Measurements from ENCODE around the gene KIFC1. TPM values are rescaled to one million over a fixed set of nuclear protein-coding genes. Genes with fewer than 3 reads are reported as not detected.

Gene KIFC1
- total and polyA plus RNA-seq, 9 of the 15 experiments (the other 6 are each of a cell fraction or from before 2014, with no cell fraction given), result 1.3 to 95.2 (median 76.9) TPM

GRCh38 chr6:33454009-33454946 is 62.7 kb downstream of the KIFC1 start, which contains the start of gene ZBTB9 (continued):
- TF ChIP-seq EHMT2 (IDR thresholded peaks at IDR 0.05) (no peak), XRCC4 (IDR thresholded peaks at IDR 0.05; ENCODE audit: extremely low read depth, insufficient read depth, insufficient read length) (no peak), CREB5 (CRISPR knock-in tag; IDR thresholded peaks at IDR 0.05) (no peak), RAD21 (CRISPR knock-in tag; conservative IDR thresholded peaks at IDR 0.05 in 1 of 2, IDR thresholded peaks at IDR 0.05 in 1 of 2) (0 out of 4 replicates have a peak, but pooled peaks of 1 of the 2 experiments have one; percentile 8), ZNF175 (CRISPR knock-in tag; IDR thresholded peaks at IDR 0.05; ENCODE audit: low read depth) (no peak; the same call in 1 of the 2 replicates), MAFK (IDR thresholded peaks at IDR 0.05; ENCODE audit: low read length) (no peak), MAFG (tag; conservative IDR thresholded peaks at IDR 0.05) (no peak), CBX8 (IDR thresholded peaks at IDR 0.05; ENCODE audit: borderline replicate concordance, extremely low read depth, low read depth, low read length, poor library complexity, severe bottlenecking) (no peak), FOXK2 (conservative IDR thresholded peaks at IDR 0.05 in 1 of 2, IDR thresholded peaks at IDR 0.05 in 1 of 2; ENCODE audit: low read depth in 2 of 2) (peak; percentile 89 to 91), HNRNPLL (IDR thresholded peaks at IDR 0.05; ENCODE audit: low read depth, low read length, poor library complexity, severe bottlenecking) (peak; percentile 67), ZBTB8A (IDR thresholded peaks at IDR 0.05; ENCODE audit: partially characterized antibody) (no peak), THAP7 (CRISPR knock-in tag; IDR thresholded peaks at IDR 0.05) (no peak), ZNF639 (CRISPR knock-in tag; conservative IDR thresholded peaks at IDR 0.05 in 1 of 2, IDR thresholded peaks at IDR 0.05 in 1 of 2) (peak in 1 of 2 experiments; percentile 95; a peak in 2 of 4 replicates)
- TF ChIP-seq, protein P1, sequence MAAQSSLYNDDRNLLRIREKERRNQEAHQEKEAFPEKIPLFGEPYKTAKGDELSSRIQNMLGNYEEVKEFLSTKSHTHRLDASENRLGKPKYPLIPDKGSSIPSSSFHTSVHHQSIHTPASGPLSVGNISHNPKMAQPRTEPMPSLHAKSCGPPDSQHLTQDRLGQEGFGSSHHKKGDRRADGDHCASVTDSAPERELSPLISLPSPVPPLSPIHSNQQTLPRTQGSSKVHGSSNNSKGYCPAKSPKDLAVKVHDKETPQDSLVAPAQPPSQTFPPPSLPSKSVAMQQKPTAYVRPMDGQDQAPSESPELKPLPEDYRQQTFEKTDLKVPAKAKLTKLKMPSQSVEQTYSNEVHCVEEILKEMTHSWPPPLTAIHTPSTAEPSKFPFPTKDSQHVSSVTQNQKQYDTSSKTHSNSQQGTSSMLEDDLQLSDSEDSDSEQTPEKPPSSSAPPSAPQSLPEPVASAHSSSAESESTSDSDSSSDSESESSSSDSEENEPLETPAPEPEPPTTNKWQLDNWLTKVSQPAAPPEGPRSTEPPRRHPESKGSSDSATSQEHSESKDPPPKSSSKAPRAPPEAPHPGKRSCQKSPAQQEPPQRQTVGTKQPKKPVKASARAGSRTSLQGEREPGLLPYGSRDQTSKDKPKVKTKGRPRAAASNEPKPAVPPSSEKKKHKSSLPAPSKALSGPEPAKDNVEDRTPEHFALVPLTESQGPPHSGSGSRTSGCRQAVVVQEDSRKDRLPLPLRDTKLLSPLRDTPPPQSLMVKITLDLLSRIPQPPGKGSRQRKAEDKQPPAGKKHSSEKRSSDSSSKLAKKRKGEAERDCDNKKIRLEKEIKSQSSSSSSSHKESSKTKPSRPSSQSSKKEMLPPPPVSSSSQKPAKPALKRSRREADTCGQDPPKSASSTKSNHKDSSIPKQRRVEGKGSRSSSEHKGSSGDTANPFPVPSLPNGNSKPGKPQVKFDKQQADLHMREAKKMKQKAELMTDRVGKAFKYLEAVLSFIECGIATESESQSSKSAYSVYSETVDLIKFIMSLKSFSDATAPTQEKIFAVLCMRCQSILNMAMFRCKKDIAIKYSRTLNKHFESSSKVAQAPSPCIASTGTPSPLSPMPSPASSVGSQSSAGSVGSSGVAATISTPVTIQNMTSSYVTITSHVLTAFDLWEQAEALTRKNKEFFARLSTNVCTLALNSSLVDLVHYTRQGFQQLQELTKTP (IDR thresholded peaks at IDR 0.05; ENCODE audit: low read depth in 1 of 2, partially characterized antibody in 2 of 2), result no peak
- TF ChIP-seq, protein P2, sequence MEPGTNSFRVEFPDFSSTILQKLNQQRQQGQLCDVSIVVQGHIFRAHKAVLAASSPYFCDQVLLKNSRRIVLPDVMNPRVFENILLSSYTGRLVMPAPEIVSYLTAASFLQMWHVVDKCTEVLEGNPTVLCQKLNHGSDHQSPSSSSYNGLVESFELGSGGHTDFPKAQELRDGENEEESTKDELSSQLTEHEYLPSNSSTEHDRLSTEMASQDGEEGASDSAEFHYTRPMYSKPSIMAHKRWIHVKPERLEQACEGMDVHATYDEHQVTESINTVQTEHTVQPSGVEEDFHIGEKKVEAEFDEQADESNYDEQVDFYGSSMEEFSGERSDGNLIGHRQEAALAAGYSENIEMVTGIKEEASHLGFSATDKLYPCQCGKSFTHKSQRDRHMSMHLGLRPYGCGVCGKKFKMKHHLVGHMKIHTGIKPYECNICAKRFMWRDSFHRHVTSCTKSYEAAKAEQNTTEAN (CRISPR knock-in tag; IDR thresholded peaks at IDR 0.05), result no peak
